DMS 273 (cell line): ENCODE measurements around the gene ST6GALNAC4.
A peak's percentile ranks its signal among the peaks of the same experiment; 100 is the strongest.

Source experiments
- DNase-seq: peaks from one replicate; lab custom pipeline; 2025; ENCODE audit not compliant: unreplicated experiment; lab: John Stamatoyannopoulos, UW

Gene ST6GALNAC4

DNA sequence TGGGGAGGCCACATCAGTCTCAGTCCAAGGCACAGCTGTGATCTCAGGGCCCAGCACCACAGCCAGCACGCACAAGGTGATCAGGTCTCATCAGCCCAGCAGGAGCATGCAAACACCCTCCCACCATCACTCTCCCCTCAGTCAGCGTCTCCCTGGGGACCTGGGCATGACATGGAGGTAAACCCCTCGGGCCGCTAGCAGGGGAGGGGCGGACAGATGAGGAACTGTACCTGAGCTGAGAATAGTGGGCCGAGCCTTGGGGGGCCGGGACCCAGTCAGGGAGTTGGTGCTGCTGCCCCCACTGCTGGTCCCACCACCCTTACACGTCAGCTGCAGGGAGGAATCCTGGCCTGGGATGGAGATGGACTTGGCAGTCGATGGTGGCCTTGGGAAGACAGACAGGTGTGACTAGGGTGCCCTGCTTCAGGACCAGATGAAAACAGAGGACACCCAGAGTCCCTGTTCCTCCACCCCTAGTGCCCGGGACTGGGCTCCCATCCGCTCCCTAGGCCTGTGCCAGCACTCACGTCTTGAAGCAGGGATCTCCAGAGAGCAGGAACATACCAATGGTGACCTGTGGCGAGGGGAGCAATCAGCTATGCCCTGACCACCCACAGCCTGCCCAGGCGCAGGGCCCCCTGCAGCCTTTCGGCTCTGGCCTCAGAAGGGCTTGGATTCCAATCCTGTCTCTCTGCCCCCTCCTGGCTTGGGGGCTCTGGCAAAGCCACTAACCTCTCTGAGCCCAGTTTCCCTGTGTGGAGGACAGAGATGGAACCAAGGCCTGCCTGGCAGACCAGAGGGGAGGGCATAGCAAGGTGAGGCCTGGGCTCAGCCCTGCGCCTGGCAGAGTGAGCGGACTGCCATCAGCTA lies 31.2 kb upstream of the ST6GALNAC4 start:
- DNase-seq = no peak

DNA sequence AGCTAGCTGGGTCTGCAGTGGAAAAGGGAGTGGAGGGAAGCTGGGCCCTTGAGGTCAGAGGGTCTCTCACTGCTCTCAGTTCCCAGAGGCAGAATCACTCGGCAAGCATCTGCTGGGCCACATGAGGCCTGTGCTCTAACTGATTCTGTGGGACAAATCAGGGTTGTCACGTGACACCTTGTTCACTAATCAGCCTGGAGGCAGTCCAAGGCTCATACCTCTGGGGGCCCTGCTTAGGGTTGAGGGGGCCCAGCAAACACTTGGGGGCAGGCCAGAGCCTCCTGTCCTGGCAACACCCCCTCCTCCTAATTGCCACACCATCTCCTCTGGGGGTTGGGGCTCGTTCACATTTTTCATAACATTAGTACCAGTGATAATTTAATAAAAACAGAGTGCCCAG lies 29.9 kb upstream of the ST6GALNAC4 start:
- DNase-seq = peak; percentile 24

DNA sequence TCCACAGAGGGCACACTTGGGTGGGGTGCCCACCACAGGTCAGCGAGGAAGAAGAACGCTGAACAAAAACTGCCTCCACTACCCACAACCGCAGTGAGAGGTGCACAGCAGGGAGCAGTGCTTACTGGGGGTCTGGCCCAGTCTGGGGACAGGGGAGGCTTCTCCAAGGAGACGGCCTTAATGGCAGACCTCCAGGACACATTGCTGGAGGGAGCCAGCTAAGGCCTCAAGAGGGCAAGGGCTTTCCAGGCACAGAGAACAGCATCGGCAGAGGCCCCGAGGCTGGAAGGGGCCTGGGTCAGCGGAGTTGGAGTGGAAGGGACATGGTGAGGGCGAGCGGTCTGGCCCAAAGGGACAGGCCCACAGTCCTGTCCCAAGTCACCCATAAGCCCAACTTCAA lies 29.1 kb upstream of the ST6GALNAC4 start:
- no peak for DNase-seq

DNA sequence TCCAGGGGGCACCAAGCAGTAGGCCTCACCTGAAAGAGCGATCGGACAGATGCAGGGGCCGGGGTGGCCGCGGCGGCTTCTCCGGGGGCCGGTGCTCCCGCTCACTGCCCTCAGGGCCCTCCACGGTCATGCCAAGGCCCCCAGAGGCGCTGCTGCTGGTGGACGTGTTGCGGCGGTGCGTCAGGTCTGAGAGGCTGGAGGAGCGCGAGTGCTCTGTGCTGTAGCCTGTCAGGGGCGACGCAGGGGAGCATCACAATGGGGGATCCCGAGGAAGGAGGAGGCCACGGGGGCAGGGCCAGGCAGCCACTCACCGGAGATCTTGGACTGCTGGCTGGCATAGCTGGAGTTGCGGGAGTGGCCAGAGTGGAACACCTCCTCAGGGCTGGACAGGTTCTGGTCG lies 28.5 kb upstream of the ST6GALNAC4 start:
- DNase-seq = no peak

DNA sequence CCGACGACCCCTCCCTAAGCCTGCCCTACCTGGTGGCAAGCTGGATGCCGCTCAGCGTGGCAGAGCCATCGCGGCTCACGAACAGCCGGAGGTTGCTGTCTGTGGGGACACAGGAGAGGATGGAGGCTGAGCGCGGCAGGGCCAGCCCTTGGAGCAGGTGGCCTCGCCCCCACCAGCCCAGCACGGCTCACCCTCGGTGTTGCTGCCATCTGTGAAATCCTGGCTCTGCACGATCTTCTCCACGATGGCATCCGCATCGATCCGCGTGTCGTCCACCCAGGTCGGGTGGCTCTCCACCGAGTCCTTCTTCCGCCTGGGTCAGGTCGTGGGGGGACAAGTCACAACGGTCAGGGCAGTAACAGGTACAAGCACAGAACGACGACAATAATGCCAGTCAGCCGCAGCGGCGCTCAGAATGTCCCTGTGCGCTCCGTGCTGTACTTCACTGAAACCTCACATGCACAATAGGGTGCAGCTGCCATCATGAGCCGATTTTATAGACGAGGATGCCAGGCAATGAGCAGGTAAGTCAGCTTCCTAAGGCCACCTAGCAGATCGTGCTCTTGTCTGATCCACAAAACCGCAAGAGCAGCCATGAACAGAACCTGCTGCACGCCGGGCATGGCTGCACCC lies 27.9 kb upstream of the ST6GALNAC4 start:
- no peak for DNase-seq

DNA sequence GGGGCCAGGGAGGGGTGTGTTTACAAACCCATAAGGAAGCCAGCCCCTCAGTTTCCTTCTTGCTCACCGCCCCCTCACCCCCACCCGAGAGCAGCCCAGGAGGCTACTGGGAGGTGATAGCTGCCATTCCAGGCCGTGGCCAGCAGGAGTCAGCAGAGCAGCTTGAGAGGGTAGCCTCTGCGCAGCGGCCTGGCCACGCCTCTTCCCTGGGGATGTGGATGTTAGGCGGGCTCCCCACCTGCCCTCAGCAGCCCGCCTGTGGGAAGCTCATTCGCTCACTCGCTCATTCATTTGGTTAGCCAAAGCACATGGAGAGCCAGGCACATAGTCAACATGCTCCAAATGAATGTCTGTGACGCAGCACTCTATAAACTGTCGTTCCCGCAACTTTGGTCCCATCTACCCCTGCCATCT lies 26.9 kb upstream of the ST6GALNAC4 start:
- DNase-seq = peak; percentile 94

DNA sequence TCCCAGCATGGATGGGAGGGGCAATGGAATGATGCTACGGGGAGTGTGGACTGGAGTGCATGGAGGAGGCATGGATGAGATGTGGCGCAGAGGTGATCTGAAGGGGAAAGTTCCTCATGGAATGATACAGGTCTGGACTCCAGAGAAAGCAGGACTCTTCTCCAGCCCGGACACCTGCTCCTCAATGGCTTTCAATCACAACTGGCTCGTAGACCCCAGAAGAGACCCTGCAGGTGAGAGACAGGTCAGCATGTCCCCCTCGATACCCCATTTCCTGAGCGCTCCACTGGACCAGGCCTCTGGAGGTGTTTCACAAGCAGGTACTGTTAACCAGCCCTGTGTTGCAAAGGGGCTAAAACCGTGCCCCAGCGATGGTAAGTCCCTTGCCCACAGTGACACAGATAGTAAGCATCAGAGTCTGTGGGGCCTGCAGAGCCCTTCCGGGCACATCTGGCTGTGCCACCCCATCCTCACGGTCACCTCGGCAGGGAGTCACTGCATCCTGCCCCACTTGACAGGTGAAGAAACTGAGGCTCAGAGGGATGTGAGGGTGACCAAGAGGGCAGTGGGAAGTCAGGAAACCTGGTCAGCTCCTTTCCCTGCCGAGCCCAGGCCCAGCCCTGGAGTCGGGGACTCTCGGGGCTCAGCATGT lies 26.3 kb upstream of the ST6GALNAC4 start:
- no peak for DNase-seq

DNA sequence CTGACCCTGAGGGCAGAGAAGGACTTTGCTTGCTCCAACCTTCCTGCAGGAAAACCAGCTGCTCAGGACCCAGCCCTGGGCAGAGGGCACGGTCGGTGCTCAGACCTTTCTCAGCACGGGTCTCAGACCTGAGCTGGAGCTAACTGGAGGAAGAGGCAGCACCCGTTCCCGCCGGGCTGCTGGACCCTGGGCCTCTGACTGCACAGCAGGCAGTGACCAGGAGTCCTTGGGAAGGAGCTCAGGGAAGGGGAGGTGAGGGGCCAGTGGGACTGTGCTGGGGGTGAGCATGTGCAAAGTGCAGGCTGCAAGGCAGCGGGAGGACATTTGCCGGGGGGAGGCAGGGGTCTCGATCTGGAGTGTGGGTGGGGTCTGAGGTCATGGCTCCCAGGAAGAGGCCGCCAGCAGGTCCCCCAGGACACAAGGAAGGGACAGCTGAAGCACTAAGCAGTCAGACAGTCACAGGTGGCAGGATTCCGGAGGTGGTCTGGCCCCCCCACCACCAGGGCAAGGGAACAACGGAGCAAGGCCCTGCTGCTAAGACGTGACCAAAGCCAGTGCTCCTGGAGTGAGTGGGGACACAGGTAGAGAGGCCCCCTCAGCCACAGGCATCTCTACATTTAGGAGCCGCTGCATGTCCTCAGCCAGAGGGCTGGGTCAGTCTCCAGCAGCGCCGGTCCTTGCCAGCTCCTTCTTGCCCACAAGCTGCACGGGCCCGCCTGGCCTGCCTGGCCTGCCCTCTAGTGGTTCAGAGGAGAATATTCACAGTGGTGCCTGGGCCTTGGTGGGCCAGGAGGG lies 25.6 kb upstream of the ST6GALNAC4 start:
- DNase-seq = peak; percentile 82

DNA sequence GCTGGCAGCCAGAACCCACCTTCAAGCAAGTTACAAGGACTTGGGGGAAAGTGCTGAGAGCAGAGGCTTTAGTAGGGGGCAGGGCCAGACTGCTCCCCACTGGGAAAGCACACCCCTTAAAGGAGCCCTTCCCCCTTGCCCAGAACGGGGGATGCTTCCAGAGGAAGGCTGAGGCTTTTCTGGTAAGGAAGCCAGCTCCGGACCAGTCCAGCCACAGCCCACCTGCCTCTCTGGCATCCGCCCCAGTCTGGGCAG lies 25.0 kb upstream of the ST6GALNAC4 start:
- no peak for DNase-seq

DNA sequence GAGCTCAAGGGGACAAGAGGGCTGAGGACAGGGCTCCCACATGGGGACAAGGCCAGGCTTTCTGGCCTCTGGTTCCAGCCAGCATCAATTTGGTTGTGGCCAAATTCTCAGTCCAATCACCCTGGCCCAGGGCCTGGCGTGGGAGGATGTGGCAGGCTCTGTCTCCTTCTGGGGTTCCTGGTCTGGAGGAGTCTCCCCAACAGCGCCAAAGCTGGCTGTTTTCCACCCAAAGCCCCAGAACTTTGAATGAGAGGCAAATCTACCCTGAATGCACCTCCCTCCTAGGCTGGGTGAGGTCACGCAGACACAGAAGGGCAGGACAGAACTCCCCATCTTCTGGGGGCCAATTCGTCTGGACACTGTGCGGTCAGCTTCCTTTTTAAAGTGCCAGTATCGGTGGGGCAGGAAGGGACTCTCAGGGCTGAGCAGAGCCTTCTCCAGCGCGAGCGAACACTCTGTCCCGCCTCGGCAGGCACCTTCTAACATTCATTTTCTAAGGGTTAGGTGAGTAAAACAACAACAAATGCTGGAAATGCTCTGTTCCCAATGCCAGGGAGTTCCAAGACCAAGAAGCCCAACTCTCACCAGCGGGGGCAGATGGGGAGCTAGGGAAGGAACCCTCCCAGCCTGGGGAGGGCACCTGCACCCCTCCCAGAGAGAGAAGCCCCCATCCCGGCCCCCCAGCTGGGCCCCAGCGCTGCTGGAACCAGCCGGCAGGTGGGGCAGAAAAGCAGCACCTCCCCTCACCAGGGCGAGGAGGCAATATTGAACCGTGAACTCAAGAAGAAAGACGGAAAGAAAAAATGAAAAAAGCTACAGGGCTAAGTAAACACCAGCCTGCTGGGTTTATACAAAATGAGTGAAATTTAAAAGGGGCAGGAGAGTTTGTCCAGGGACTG lies 24.5 kb upstream of the ST6GALNAC4 start:
- DNase-seq = no peak

DNA sequence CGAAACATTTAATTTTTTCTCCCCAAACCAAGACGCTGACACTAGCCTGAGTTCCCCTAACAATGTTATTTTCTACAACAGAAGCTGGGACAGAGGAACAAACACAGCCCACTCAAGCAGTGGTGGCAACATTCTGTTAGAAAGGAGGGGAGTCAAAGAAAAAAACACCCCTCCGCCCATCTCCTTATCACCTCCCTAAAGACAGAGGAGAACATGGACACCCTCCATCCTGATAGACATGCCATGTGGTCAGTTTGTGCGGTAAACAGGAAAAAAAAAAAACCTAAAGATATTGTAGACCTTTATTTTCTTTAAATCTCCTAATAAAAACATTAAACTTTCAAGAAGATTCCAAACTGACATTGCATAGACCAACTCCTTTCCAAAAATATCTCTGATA lies 23.8 kb upstream of the ST6GALNAC4 start:
- no peak for DNase-seq

DNA sequence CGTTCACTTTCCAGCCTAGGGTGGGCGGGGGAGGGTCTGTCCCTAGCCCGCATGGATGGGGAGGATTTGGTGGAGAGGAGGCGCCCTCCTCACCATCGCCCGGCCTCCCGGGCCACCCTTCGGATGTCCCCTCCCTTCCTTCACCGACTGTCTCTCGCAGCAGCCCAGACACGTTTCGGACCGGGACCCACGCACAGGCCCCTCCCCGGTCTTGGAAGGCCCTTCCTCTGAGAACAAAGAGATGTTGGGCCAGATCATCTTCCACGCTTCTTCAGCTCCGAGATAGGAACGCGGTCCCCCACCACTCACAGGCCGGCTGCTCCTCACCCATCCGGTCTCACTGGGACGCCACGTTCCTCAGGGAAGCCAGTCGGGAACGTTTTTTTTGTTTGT lies 21.5 kb upstream of the ST6GALNAC4 start:
- no peak for DNase-seq

DNA sequence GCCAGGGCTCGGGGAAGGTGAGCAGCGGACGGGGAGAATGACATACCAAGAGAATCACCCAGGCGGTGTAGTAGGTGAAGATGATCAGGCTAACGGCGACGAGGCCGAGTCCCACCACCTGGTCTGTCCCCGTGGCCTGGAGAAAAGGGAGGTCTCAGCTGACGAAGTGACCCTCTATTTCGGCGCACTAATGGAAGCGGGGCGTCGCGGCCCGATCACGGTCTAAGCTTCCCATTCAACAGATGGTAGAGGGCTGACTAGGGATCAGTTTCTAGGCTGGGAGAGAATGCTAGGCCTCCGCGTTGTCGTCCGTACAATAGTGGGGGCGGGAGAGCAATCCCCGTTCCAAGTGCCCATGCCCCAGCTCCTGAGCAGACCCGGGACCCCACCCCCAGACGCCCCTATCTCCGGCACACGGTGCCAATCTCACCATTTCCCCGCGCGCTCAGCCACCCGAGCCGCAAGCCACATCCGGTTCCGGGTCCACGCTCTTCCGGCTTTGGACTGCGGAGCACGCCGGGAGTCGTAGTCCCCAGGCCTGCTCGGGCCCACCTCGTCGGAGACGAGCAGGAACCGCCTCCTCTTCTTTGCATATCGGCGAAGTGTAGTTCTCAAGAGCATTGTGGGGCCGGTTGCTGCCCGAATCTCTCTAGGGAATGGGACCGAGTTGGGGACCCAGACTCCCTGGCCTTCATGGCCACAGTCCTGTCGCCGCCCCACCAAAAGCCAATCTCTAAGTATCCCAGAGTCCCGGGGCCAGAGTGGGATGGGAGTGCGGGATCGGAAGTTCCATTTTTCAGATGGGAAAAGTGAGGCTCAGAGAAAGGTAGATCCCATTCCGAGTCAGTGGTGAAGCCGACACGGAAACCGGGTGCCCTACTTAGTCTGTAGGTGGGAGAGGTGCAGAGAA lies 20.8 kb upstream of the ST6GALNAC4 start, which contains the start of gene DPM2:
TSS of gene DPM2 (minus strand) at position 467 of the 910 bp plus-strand sequence. CDS start at position 433, 34 bp downstream.
- DNase-seq = peak; percentile 93

DNA sequence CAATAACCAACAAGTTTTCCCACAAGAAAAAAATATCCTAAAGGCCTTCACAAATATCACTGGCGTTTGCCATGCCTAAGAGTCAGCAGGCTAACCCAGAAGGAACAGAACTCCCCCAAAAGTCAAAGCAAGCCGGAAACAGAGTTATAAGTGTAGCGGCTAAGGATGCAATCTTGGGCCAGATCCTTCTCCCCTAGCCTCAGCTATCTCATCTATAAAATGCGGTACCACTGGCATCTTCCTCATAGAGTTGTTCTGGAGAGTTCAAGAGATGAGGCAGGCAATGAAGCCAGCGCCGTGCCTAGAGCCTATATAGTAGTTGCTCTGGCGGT lies 20.2 kb upstream of the ST6GALNAC4 start:
- DNase-seq = peak; percentile 67

DNA sequence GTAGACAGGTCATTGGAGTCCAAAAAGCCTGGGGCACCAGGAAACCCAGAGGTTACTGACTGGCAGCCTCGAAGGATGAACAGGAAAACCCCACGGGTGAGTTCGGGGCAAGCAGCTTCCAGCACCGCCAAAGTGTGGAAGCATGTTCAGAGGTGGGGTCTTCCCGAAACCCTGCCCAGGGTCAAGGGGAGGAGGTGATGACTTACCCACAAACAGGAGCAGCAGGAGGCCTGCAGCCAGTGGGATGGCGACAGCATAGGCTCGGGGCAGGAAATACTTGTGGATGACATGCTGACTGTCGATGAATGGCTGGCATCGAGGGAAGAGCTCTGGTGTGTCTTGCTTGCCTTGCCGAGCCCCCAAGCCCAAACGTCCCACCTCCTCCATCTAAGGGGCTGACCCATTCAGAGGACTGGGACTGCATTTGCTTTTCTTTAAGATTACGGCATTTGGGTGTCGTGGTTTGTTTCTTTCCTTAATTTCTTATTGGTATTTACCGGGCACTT lies 19.6 kb upstream of the ST6GALNAC4 start:
- no peak for DNase-seq

DNA sequence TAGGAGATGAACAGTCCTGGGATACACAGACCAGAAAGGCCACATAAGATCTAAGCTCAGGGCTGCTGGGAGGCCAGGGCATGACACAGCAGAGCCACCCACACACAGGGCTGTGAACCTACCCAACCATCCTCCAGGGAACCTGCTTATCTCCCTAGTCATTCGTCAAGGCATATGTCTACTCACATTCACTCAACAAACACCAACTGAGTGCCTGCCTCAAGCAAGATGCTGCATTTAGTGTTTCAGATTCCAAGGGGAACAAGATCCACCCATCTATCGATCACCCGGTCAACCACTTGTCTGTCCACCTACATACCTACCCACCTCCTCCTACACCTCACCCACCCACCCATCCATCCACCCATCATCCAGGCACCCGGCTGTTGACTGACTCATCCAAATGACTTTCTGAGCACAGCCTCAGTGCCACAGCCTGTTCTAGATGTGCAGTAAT lies 19.0 kb upstream of the ST6GALNAC4 start:
- DNase-seq = no peak

DNA sequence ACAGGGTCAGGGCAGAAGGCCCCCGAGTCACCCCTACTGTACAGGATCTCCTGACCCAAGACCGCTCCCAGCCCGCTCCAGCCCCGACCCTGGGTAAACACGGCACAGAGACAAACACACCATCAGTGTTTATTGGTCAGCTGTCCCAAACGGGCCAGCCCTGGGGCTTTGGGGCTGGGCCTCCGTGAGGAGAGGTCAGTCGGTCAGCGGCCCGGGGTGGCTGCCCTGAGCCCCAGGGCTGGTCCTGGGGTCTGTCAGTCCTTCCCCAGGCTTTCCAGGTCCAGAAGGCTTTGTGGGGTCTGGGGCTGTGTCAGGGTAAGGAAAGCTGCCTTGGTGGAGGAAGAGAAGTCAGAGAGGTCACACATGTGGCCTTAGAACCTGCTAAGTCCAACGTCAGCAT lies 18.1 kb upstream of the ST6GALNAC4 start:
- no peak for DNase-seq

DNA sequence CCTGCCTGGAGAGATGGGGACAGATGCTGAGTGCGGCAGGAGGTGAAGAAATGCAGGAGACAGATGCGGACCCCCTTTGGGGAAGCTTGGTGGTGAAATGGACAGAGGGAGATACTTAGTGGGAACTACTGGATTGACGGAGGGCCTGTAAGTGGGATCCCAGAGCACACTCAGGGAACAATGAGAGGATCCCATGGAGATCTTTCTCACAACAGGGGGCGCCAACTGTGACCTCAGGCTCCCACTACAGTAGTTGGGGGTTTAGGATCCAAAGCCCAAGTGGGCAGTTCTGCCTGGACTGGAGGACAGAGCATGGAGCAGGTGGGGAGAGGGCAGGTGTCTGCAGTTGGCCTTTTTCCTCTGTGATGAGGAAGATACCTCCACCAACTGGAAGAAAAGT lies 17.4 kb upstream of the ST6GALNAC4 start:
- no peak for DNase-seq
